ENCODE measurements around the gene PRPF19. TPM values are rescaled to one million over a fixed set of nuclear protein-coding genes. Genes with fewer than 3 reads are reported as not detected.

PRPF19 gene
- total RNA-seq, 1 donor from 2014 or later: 143 TPM

- H3K9me3 Mint-ChIP-seq: no peaks in the 10 kb centered on the region
- POLR2A ChIA-PET: no interaction called here
- H3K27me3 Mint-ChIP-seq: no peaks in the 10 kb centered on the region
- H3K4me1 Mint-ChIP-seq: peaks cover 2% of the 10 kb centered on the region
- DNase-seq (no peak), ATAC-seq (ENCODE audit: low read depth) (no peak)
- no peak overlapping the region for H3K4me3 Mint-ChIP-seq
- intact Hi-C loops (cut with micrococcal nuclease): no loop called here
- H3K27ac Mint-ChIP-seq: no peak overlapping the region
- CTCF ChIA-PET: no interaction called here
- H3K36me3 Mint-ChIP-seq (ENCODE audit: low read depth): peaks cover 51% of the 10 kb centered on the region
- TF ChIP-seq CTCF (IDR thresholded peaks at IDR 0.05): no peak
Observed at GRCh38 chr11:60852982-60853950, 53.1 kb downstream of the PRPF19 start.

GRCh38 chr11:60852117-60852981 lies 54.0 kb downstream of the PRPF19 start:
- no peak overlapping the region for H3K27ac Mint-ChIP-seq
- peaks cover 59% of the 10 kb centered on the region for H3K36me3 Mint-ChIP-seq (ENCODE audit: low read depth)
- no peak for TF ChIP-seq CTCF (IDR thresholded peaks at IDR 0.05)
- POLR2A ChIA-PET: no interaction called here
- H3K27me3 Mint-ChIP-seq: no peaks in the 10 kb centered on the region
- no peaks in the 10 kb centered on the region for H3K9me3 Mint-ChIP-seq
- DNase-seq: no peak
- H3K4me3 Mint-ChIP-seq: no peak overlapping the region
- no peak for ATAC-seq (ENCODE audit: low read depth)
- intact Hi-C loops (cut with micrococcal nuclease): no loop called here
- H3K4me1 Mint-ChIP-seq: no peaks in the 10 kb centered on the region
- CTCF ChIA-PET: no interaction called here

- TF ChIP-seq CTCF (IDR thresholded peaks at IDR 0.05): no peak
- no peaks in the 10 kb centered on the region for H3K9me3 Mint-ChIP-seq
- POLR2A ChIA-PET: no interaction called here
- no peak overlapping the region for H3K4me3 Mint-ChIP-seq
- intact Hi-C loops (cut with micrococcal nuclease): no loop called here
- ATAC-seq (ENCODE audit: low read depth) (no peak), DNase-seq (no peak)
- H3K36me3 Mint-ChIP-seq (ENCODE audit: low read depth): peaks cover 62% of the 10 kb centered on the region
- CTCF ChIA-PET: no interaction called here
- no peaks in the 10 kb centered on the region for H3K4me1 Mint-ChIP-seq
- no peak overlapping the region for H3K27ac Mint-ChIP-seq
- H3K27me3 Mint-ChIP-seq: no peaks in the 10 kb centered on the region
Observed at GRCh38 chr11:60851327-60852104, 54.9 kb downstream of the PRPF19 start.

GRCh38 chr11:60849641-60850520 lies 56.5 kb downstream of the PRPF19 start:
- ATAC-seq (ENCODE audit: low read depth) (no peak), DNase-seq (no peak)
- Mint-ChIP-seq H3K4me1 (peaks cover 7% of the 10 kb centered on the region), H3K9me3 (no peaks in the 10 kb centered on the region), H3K27me3 (no peaks in the 10 kb centered on the region), H3K36me3 (ENCODE audit: low read depth) (peaks cover 65% of the 10 kb centered on the region), H3K4me3 (no peak overlapping the region), H3K27ac (no peak overlapping the region)
- ChIA-PET CTCF (interaction anchor here (1.6 kb wide), 1 partner anchor 19 kb away, joined by 4 read pairs; no protein-coding TSS in a partner anchor), POLR2A (no interaction called here)
- no peak for TF ChIP-seq CTCF (IDR thresholded peaks at IDR 0.05)
- intact Hi-C loops (cut with micrococcal nuclease): no loop called here
